Measurements from ENCODE around the gene CA5A. TPM values are rescaled to one million over a fixed set of nuclear protein-coding genes. Genes with fewer than 3 reads are reported as not detected.

Gene CA5A
- total and polyA plus RNA-seq, 2 experiments from 2014 or later: not detected

GRCh38 chr16:87961623-87962022, 25.3 kb upstream of the CA5A start:
- Mint-ChIP-seq H3K36me3 (ENCODE audit: low read depth) (peaks cover 6% of the 10 kb centered on the region; the same call in 1 of the 3 replicates), H3K9me3 (no peaks in the 10 kb centered on the region), H3K4me1 (peaks cover 40% of the 10 kb centered on the region), H3K27me3 (ENCODE audit: insufficient read depth, low read depth, poor library complexity) (peaks cover 12% of the 10 kb centered on the region), H3K27ac (peak overlapping the region; percentile 25; the same call in 1 of the 2 replicates), H3K4me3 (no peak overlapping the region)
- no peak for TF ChIP-seq ZNF114 (CRISPR knock-in tag; IDR thresholded peaks at IDR 0.05)
- TF ChIP-seq CREB1 (CRISPR knock-in tag; IDR thresholded peaks at IDR 0.05; ENCODE audit: low read depth): no peak
- no peak for TF ChIP-seq NANOG (IDR thresholded peaks at IDR 0.05; ENCODE audit: borderline replicate concordance)
- TF ChIP-seq EZH2 (IDR thresholded peaks at IDR 0.05; ENCODE audit: low read depth, unreplicated experiment): no peak
- TF ChIP-seq CTCF (conservative IDR thresholded peaks at IDR 0.05; ENCODE audit: low read depth in 2 of 2): no peak
- no peak for TF ChIP-seq ZNF331 (CRISPR knock-in tag; IDR thresholded peaks at IDR 0.05; ENCODE audit: low read depth)
- TF ChIP-seq POLR2AphosphoS5 (IDR thresholded peaks at IDR 0.05; ENCODE audit: low read depth): no peak
- no peak for TF ChIP-seq ETS1 (IDR thresholded peaks at IDR 0.05)
- no peak for TF ChIP-seq JUNB (IDR thresholded peaks at IDR 0.05; ENCODE audit: unreplicated experiment)
- no peak for TF ChIP-seq EZH2phosphoT487 (IDR thresholded peaks at IDR 0.05; ENCODE audit: unreplicated experiment)
- TF ChIP-seq STAT1 (IDR thresholded peaks at IDR 0.05; ENCODE audit: unreplicated experiment): no peak
- no peak for TF ChIP-seq REST (IDR thresholded peaks at IDR 0.05; ENCODE audit: unreplicated experiment)
- no peak for TF ChIP-seq ZNF462 (CRISPR knock-in tag; IDR thresholded peaks at IDR 0.05)
- Histone ChIP-seq H2AFZ (no peak overlapping the region), H3K4me3 (no peak overlapping the region), H3K4me2 (no peak overlapping the region), H3K79me2 (replicated peaks; ENCODE audit: insufficient read depth) (peaks cover 98% of the 10 kb centered on the region), H3K27me3 (ENCODE audit: insufficient read depth) (no peaks in the 10 kb centered on the region), H3K9me2 (ENCODE audit: insufficient read depth) (no peaks in the 10 kb centered on the region), H3K4me1 (ENCODE audit: insufficient read depth) (peaks cover 7% of the 10 kb centered on the region; the same call in 1 of the 2 replicates), H3K27ac (ENCODE audit: low read depth) (no peak overlapping the region), H3K36me3 (ENCODE audit: insufficient read depth) (no peaks in the 10 kb centered on the region; the same call in 1 of the 2 replicates), H3F3A (replicated peaks; ENCODE audit: low read depth) (no peaks in the 10 kb centered on the region), H4K20me1 (replicated peaks; ENCODE audit: insufficient read depth) (peaks cover 15% of the 10 kb centered on the region)
- DNase-seq (ENCODE audit: low spot score) (no peak), ATAC-seq (no peak)

All from GM23338 (cell line).